Body of pancreas (tissue), 4 donors: Measurements from ENCODE around the gene CMSS1. TPM values are rescaled to one million over a fixed set of nuclear protein-coding genes. Genes with fewer than 3 reads are reported as not detected.

Source experiments
- ATAC-seq: fragments of 150-250 bp; one replicate; pipeline ENCODE4 v1.9.1; 2016
- DNase-seq, 4 donors: peaks; one replicate each; pipeline ENCODE4 v3.0.0-alpha.2; 2019
- H3K27ac ChIP-seq, 4 donors: fragments of 200-600 bp; sonication (generic); 1 replicate in 3 of 4; 2 replicates in 1 of 4; pipeline versions ENCODE4 v1.5.1 to v1.6.1; 2016 to 2019; ENCODE audit warnings: mild to moderate bottlenecking in 1 of 4, mixed read lengths in 1 of 4, moderate library complexity in 1 of 4
- H3K27me3 ChIP-seq, 2 donors: fragments of 200-600 bp; sonication (generic); one replicate each; pipeline ENCODE4 v1.6.0; 2016; ENCODE audit warnings: mild to moderate bottlenecking in 1 of 2
- H3K36me3 ChIP-seq, 2 donors: fragments of 200-600 bp; sonication (generic); replicated peaks in 1 of 2; 2 replicates each; pipeline ENCODE4 v1.5.1; 2016; ENCODE audit warnings: low read depth in 2 of 2; ENCODE audit not compliant: insufficient read depth in 1 of 2
- H3K4me1 ChIP-seq: fragments of 200-600 bp; sonication (generic); one replicate; pipeline ENCODE4 v1.6.0; 2016
- H3K4me3 ChIP-seq, 2 donors: fragments of 200-600 bp; sonication (generic); 1 replicate in 1 of 2; 2 replicates in 1 of 2; pipeline ENCODE4 v1.5.1; 2016 to 2019
- H3K9me3 ChIP-seq, 3 donors: fragments of 200-600 bp; sonication (generic); 1 replicate in 2 of 3; 2 replicates in 1 of 3; pipeline ENCODE4 v1.5.1; 2016
- POLR2A ChIP-seq, 3 donors: fragments of 450-650 bp; IDR thresholded peaks; one replicate each; pipeline ENCODE4 v1.6.1; 2016; ENCODE audit warnings: antibody characterized with exemption in 3 of 3, mild to moderate bottlenecking in 2 of 3
- WGBS, 2 donors: methylation state at CpG; one replicate each; pipeline ENCODE4 v1.1.5; 2017; 5-methylcytosine and 5-hydroxymethylcytosine counted together
- intact Hi-C: fragments of 100-400 bp; cut with DNase I; formaldehyde crosslinking; loops from one replicate; pipeline ENCODE4 v1.15.1; 2023
- total RNA-seq, 2 donors: library from RNA; depleted of rRNA; stranded (reverse); fragments of >200 nt; gene quantifications; one replicate each; pipeline ENCODE4 v1.1.0, GENCODE V29; 2016
- TF ChIP-seq, protein P1 (sequence below), 7 experiments: fragments of 450-650 bp in 4 of 7; fragments of 200-600 bp in 3 of 7; sonication (generic) in 3 of 7; IDR thresholded peaks; one replicate each; pipeline ENCODE4 v1.5.1; 2016 to 2019; ENCODE audit warnings: antibody characterized with exemption in 7 of 7

The CMSS1 gene
- total RNA-seq, 2 donors from 2014 or later: 3.9 to 21.4 TPM

DNA sequence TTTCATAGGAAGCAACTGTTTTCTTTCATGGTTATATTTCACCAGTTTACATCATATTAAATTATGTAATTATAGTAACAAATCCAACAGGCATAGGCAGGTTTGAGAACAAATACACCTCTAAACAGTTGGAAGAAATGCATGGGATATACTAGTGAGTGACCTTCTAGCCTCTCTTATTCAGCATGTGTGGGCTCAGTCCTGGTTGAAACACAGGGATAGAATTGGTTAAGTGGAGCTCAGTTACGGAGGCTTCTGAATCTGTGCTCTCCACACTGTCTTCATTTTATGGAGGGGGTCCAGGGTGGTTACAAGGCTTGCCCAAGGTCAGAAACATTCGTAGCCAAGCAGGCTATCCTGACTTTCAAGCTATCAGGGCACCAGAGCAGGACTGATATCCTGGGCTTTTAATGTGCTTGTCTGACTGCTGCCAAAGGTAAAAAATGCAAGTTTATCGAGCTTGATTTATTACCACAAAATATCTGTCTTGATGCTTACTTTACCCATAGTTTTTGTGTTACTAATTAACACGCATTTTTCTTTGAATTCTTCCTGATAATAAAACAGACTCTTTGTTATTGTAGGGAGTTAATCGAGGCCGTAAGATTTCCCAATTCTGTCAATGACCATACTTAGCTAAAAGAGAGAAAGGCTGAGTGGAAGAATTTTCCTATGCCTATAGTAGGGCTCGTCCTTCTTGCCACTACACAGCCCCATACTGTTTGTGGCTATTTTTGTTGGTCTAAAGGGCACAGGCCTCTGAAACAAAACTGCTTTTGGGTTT is 207.1 kb downstream of the CMSS1 start:
- no peaks in the 10 kb centered on the region for H3K36me3 ChIP-seq
- H3K27ac ChIP-seq: peak overlapping the region; percentile 54 to 72 (median 65)
- DNase-seq (peak in 1 of 4 donors; percentile 20), ATAC-seq (peak; percentile 81)
- peaks cover 34% of the 10 kb centered on the region for H3K4me1 ChIP-seq
- TF ChIP-seq, protein P1, sequence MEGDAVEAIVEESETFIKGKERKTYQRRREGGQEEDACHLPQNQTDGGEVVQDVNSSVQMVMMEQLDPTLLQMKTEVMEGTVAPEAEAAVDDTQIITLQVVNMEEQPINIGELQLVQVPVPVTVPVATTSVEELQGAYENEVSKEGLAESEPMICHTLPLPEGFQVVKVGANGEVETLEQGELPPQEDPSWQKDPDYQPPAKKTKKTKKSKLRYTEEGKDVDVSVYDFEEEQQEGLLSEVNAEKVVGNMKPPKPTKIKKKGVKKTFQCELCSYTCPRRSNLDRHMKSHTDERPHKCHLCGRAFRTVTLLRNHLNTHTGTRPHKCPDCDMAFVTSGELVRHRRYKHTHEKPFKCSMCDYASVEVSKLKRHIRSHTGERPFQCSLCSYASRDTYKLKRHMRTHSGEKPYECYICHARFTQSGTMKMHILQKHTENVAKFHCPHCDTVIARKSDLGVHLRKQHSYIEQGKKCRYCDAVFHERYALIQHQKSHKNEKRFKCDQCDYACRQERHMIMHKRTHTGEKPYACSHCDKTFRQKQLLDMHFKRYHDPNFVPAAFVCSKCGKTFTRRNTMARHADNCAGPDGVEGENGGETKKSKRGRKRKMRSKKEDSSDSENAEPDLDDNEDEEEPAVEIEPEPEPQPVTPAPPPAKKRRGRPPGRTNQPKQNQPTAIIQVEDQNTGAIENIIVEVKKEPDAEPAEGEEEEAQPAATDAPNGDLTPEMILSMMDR (IDR thresholded peaks at IDR 0.05): no peak
- no peak for TF ChIP-seq POLR2A (IDR thresholded peaks at IDR 0.05)
- no peaks in the 10 kb centered on the region for H3K27me3 ChIP-seq
- no peaks in the 10 kb centered on the region for H3K9me3 ChIP-seq
- intact Hi-C loops: no loop called here
- 18 to 21% methylated on average over 7 of the region's 7 CpGs for WGBS, 2 donors
- H3K4me3 ChIP-seq: no peak overlapping the region

DNA sequence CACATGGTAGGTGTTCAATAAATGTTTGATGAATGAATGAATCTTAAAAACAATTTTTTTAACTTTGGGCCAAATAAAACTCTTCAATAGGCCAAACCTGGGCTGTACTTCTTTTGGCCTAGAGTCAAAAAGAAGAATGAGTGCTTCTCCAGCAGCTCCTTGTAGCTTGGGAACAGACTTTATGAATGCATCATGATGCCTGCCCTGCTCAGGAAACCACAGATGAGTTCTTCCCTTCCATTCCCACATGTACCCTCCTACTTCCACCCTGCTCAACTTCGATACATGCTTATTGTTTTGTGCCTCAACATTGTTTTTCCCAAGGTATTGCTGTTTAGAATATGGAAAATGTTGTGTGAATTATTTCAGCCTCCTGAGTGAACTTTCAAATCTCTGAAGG is 209.7 kb downstream of the CMSS1 start:
- ATAC-seq (no peak), DNase-seq (no peak)
- H3K27ac ChIP-seq: no peak overlapping the region
- no peak overlapping the region for H3K4me3 ChIP-seq
- no peak for TF ChIP-seq POLR2A (IDR thresholded peaks at IDR 0.05)
- TF ChIP-seq, protein P1 (IDR thresholded peaks at IDR 0.05): no peak
- H3K36me3 ChIP-seq: no peaks in the 10 kb centered on the region
- no peaks in the 10 kb centered on the region for H3K27me3 ChIP-seq
- H3K4me1 ChIP-seq: peaks cover 48% of the 10 kb centered on the region
- WGBS, 2 donors: 79 to 80% methylated on average over 1 of the region's 1 CpG
- intact Hi-C loops: no loop called here
- H3K9me3 ChIP-seq: no peaks in the 10 kb centered on the region

DNA sequence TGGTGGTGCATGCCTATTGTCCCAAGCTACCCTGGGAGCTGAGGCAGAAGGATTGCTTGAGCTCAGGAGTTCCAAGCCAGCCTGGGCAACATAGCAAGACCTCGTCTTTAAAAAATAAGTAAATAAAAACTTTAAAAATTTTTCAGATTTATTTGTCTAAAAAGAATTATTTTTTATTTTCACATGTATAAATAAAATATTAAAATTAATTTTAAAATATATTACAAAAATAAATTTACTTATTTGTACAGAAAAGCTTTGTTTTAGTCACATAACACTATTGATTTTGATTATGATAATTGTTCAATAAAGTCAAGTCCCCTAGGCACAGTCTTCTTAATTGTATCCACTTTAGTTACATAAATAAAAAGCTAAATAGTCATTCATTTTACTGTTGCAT is 211.4 kb downstream of the CMSS1 start:
- no peaks in the 10 kb centered on the region for H3K9me3 ChIP-seq
- WGBS, 2 donors: 98 to 100% methylated on average over 1 of the region's 1 CpG
- H3K27me3 ChIP-seq: no peaks in the 10 kb centered on the region
- H3K4me3 ChIP-seq: no peak overlapping the region
- peaks cover 52% of the 10 kb centered on the region for H3K4me1 ChIP-seq
- intact Hi-C loops: no loop called here
- ATAC-seq (no peak), DNase-seq (no peak)
- no peaks in the 10 kb centered on the region for H3K36me3 ChIP-seq
- no peak overlapping the region for H3K27ac ChIP-seq
- TF ChIP-seq POLR2A (IDR thresholded peaks at IDR 0.05): no peak

DNA sequence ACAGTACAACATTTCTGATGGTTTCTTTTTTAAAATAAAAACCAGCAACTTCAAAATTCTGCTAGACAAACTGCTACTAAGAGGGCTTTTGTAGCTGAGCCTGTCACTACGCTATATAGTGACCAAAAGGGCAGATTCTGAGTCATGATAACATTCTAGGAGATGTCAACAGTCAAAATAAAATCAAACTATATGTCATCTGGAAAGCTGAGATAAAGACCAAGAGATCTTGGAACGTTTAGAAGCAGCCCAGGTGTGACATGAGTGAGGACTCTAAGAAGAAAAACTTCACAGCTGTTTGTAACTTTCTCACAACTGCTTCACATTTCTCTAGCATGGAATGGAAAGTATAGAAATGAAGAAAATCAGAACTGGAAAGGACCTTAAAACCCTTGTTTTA is 212.0 kb downstream of the CMSS1 start:
- H3K4me3 ChIP-seq: no peak overlapping the region
- H3K9me3 ChIP-seq: no peaks in the 10 kb centered on the region
- no peaks in the 10 kb centered on the region for H3K27me3 ChIP-seq
- no peak overlapping the region for H3K27ac ChIP-seq
- TF ChIP-seq, protein P1 (IDR thresholded peaks at IDR 0.05): no peak
- TF ChIP-seq POLR2A (IDR thresholded peaks at IDR 0.05): no peak
- WGBS, 2 donors: 27 to 32% methylated on average over 2 of the region's 2 CpGs
- peaks cover 52% of the 10 kb centered on the region for H3K4me1 ChIP-seq
- ATAC-seq: no peak
- no peaks in the 10 kb centered on the region for H3K36me3 ChIP-seq
- no peak for DNase-seq
- intact Hi-C loops: no loop called here

DNA sequence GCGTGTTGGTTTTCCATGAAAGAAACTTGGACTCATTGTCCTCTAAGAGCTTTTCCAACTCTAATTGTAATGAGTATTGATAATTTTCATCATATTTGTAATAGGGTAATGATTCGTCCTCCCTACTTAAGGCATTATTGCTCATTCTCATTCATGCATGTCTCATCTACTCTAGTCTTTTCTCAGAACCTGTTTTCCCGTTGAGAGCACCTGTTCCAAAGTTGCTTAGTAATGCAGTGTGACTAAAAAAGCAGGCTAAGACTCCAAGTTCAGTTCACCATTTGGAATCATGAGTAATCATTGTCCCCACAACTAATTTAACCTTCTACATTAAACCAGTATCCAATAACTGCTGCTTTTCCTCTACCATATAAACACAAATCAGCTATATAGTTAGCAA is 212.7 kb downstream of the CMSS1 start:
- ATAC-seq: no peak
- Histone ChIP-seq H3K36me3 (no peaks in the 10 kb centered on the region), H3K27ac (no peak overlapping the region), H3K4me1 (peaks cover 47% of the 10 kb centered on the region), H3K4me3 (no peak overlapping the region), H3K27me3 (no peaks in the 10 kb centered on the region), H3K9me3 (no peaks in the 10 kb centered on the region)
- DNase-seq: no peak
- TF ChIP-seq POLR2A (IDR thresholded peaks at IDR 0.05): no peak
- TF ChIP-seq, protein P1 (IDR thresholded peaks at IDR 0.05): no peak
- 89 to 90% methylated on average over 3 of the region's 3 CpGs for WGBS, 2 donors
- intact Hi-C loops: no loop called here
